ENCODE data around the gene CTTNBP2.
"Not testable (repeated sequence)": the region's sequence is repeated elsewhere in the genome, so short reads cannot be mapped to it uniquely, and the experiment has no call there.

The CTTNBP2 gene

GRCh38 chr7:117724898-117725297 is 148.3 kb downstream of the CTTNBP2 start:
- ATAC-seq = no peak

GRCh38 chr7:117719377-117719776 is 153.9 kb downstream of the CTTNBP2 start:
- Mint-ChIP-seq H3K4me1 (no peaks in the 10 kb centered on the region), H3K27me3 (peaks cover 7% of the 10 kb centered on the region), H3K27ac (no peak overlapping the region), H3K9me3 (no peaks in the 10 kb centered on the region), H3K4me3 (no peak overlapping the region)
- DNase-seq = no peak
- no peak for ATAC-seq

More at GRCh38 chr7:117724898-117725297, 148.3 kb downstream of the CTTNBP2 start:
- Mint-ChIP-seq H3K27me3 (peaks cover 7% of the 10 kb centered on the region), H3K4me3 (no peak overlapping the region), H3K27ac (no peak overlapping the region), H3K4me1 (no peaks in the 10 kb centered on the region), H3K9me3 (no peaks in the 10 kb centered on the region)
- DNase-seq = no peak

DNA sequence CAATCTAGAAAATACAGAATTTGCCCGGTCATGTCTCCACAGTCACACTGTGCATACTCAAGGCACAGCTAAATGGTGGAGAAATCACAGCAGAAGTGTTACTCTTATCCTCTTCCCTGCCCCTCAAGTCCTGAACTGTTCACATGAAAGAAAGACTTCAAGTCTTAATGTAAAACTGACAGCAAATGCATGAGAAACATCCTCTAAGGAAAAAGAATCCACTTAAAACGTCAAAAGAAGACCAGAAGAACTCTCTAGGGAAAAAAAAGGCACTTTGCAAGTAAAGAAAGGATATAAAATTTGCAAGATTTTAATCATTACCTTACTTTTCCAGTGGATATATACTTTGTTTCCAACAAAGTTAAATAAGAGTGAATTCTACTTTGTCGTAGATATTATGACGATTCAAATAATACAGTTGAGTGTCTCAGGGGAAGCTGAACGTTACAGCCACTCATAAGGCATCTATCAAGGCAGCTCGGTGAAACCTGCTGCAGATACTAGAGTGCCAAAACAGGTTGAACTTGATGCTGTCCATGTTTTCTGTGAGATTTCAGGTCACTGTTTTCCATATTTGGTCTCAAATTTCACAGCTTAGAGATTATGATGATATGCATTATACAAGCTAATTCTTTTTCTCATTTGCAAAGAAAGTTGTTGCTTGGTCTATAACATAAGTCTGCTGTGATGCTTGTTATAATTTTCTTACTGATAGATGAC is 155.0 kb downstream of the CTTNBP2 start:
- Mint-ChIP-seq H3K27ac (no peak overlapping the region), H3K9me3 (no peaks in the 10 kb centered on the region), H3K4me3 (no peak overlapping the region), H3K4me1 (no peaks in the 10 kb centered on the region), H3K27me3 (peaks cover 10% of the 10 kb centered on the region)
- no peak for DNase-seq
- no peak for ATAC-seq

DNA sequence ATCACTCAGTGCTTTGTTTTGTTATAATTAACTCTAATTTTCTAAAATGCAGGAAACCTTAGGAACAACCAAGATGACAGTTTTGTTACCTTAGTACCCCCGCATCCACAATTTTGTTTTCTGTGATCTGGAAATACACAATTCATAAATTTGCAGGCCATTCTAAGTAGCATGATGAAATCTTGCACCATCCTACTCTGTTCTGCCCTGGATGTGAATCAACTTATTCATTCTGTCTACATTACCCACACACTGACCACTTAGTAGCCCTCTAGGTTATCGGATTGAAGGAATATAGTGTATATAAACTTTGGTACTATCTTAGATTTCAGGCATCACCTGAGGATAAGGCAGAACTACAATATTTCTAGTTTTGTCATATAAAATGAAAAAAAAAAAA is 155.9 kb downstream of the CTTNBP2 start:
- ATAC-seq = no peak
- no peak for DNase-seq
- Mint-ChIP-seq H3K27me3 (peaks cover 10% of the 10 kb centered on the region), H3K4me3 (no peak overlapping the region), H3K4me1 (no peaks in the 10 kb centered on the region), H3K27ac (no peak overlapping the region), H3K9me3 (no peaks in the 10 kb centered on the region)

DNA sequence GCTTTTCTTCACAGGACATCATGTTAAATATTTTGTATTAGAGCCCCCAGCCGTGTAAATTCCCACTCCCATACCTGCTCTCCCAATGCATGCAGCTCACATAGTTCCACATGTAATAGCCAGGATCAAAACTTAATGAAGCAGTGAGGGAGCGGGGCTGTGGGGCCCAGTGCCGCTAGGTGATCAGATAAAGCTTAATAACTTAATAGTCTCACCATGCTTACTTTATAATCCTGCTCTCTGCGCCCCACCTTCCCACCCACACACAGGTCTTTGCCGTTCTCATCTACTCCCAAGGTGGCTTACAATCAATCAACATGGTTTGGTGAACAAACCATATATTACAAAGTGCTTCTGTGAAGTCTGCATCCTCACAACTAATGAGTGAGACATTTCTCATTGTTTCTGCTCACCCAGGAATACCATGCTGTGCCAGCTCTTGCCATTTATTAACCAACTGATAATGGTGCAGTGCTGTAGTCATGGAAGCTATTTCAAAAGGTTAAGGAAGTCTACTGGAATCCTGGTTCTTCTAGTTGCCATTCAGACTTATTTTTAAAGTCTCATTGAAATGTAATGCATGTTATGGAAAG is 156.4 kb downstream of the CTTNBP2 start:
- H3K4me3 Mint-ChIP-seq = no peak overlapping the region
- H3K9me3 Mint-ChIP-seq = no peaks in the 10 kb centered on the region
- no peaks in the 10 kb centered on the region for H3K4me1 Mint-ChIP-seq
- DNase-seq (no peak), ATAC-seq (no peak)
- H3K27me3 Mint-ChIP-seq = peaks cover 10% of the 10 kb centered on the region
- H3K27ac Mint-ChIP-seq = no peak overlapping the region

DNA sequence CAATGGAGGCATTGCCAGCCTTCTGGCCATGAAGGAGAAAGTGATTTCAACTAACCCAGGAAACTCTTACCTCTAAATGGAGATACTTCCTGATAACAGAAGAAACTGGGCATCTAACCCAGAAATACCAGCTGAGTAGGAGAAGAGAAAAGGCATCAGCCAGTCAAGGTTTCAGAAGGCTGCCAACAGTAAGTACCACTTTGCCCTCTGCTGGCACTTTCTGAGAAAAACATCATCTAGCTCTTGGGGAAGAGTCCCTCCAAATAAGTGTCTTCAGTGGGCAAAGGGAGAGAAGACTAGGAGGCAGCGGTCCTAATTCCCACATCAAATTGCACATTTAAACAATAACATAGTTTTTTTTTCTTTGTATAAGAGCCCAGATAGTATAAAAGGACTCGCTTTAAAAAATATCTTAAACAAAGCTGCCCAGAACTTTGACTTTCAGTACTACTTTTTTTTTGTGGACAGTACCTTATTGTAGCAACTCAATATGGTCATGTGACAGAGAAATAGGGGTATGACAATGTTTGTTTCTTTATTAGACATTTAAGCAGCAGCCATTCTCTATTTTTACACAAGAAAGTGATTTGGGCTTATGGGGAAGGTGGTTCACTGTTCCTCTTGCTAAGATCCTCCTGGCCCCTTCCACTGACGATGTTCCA is 157.3 kb downstream of the CTTNBP2 start:
- ATAC-seq = no peak
- Mint-ChIP-seq H3K4me3 (no peak overlapping the region), H3K27me3 (peaks cover 10% of the 10 kb centered on the region), H3K27ac (no peak overlapping the region), H3K4me1 (no peaks in the 10 kb centered on the region), H3K9me3 (no peaks in the 10 kb centered on the region)
- DNase-seq = peak in 1 of 2 donors; percentile 10

- H3K9me3 Mint-ChIP-seq = peaks cover 0 to 2% of the 10 kb centered on the region in 2 donors
- H3K27me3 Mint-ChIP-seq = peaks cover 10% of the 10 kb centered on the region
- H3K27ac Mint-ChIP-seq = no peak overlapping the region
- no peak overlapping the region for H3K4me3 Mint-ChIP-seq
- no peaks in the 10 kb centered on the region for H3K4me1 Mint-ChIP-seq
- ATAC-seq (no peak), DNase-seq (no peak)
Measured at GRCh38 chr7:117711556-117711955, 161.7 kb downstream of the CTTNBP2 start.

DNA sequence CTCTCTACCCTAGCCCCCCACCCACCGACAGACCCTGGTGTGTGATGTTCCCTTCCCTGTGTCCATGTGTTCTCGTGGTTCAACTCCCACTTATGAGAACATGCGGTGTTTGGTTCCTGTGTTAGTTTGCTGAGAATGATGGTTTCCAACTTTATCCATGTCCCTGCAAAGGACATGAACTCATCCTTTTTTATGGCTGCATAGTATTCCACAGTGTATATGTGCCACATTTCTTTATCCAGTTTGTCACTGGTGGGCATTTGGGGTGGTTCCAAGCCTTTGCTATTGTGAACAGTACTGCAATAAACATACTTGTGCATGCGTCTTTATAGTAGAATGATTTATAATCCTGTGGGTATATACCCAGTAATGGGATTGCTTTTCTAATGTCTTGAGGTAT is 165.1 kb downstream of the CTTNBP2 start:
- ATAC-seq, DNase-seq, H3K27ac Mint-ChIP-seq, H3K9me3 Mint-ChIP-seq, H3K4me1 Mint-ChIP-seq, H3K4me3 Mint-ChIP-seq, H3K27me3 Mint-ChIP-seq: not testable (repeated sequence)

- no peak for DNase-seq
- peaks cover 7% of the 10 kb centered on the region for H3K27me3 Mint-ChIP-seq
- no peak for ATAC-seq
- H3K27ac Mint-ChIP-seq = no peak overlapping the region
- H3K4me3 Mint-ChIP-seq = no peak overlapping the region
- peaks cover 4 to 8% of the 10 kb centered on the region in 2 donors for H3K9me3 Mint-ChIP-seq
- H3K4me1 Mint-ChIP-seq = no peaks in the 10 kb centered on the region
Measured at GRCh38 chr7:117707080-117707479, 166.2 kb downstream of the CTTNBP2 start.

DNA sequence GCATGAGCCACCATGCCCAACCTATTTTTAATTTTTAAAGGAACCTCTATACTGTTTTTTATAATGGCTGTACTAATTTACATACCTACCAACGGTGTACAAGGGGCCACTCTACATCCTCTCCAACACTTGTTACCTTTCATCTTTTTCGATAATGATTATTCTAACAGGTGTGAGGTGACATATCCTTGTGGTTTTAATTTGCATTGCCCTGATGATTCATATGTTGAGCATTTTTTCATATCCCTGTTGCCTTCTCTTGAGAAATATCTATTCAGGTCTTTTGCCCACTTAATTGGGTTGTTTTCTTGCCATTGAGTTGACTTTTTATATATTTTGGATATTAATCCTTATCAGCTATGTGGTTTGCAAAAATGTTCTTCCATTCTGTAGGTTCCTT is 167.0 kb downstream of the CTTNBP2 start:
- Mint-ChIP-seq H3K9me3 (peaks cover 4 to 8% of the 10 kb centered on the region in 2 donors), H3K4me3 (no peak overlapping the region), H3K27ac (no peak overlapping the region), H3K4me1 (no peaks in the 10 kb centered on the region), H3K27me3 (peaks cover 7% of the 10 kb centered on the region)
- ATAC-seq (no peak), DNase-seq (no peak)

- DNase-seq = no peak
- H3K4me1 Mint-ChIP-seq = no peaks in the 10 kb centered on the region
- no peak overlapping the region for H3K27ac Mint-ChIP-seq
- ATAC-seq = no peak
- H3K4me3 Mint-ChIP-seq = no peak overlapping the region
- H3K27me3 Mint-ChIP-seq = peaks cover 7% of the 10 kb centered on the region
- H3K9me3 Mint-ChIP-seq = peaks cover 4 to 8% of the 10 kb centered on the region in 2 donors
Measured at GRCh38 chr7:117705630-117706029, 167.6 kb downstream of the CTTNBP2 start.

- Mint-ChIP-seq H3K27me3 (peaks cover 7% of the 10 kb centered on the region), H3K4me1 (no peaks in the 10 kb centered on the region)
- ATAC-seq = no peak
Measured at GRCh38 chr7:117704063-117704462, 169.2 kb downstream of the CTTNBP2 start.

DNA sequence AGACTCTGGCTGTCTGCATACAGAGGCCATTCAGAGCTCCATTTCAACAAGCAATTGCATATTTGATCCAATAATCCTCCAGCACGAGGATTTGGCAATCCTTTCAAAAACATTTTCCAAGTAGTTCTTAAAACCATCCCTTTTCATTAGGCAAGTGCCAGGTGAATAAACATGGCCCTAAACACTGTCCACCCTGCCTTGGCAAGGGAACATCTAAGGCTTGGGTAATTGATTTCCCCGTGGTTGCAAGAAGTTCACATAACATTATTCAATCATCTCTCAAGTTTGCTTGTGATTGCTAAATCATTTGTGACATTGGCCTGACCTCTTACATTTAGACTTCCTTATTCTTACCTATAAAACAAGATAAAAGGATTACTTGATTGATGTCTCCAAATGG is 175.2 kb downstream of the CTTNBP2 start:
- no peak for DNase-seq
- peaks cover 4% of the 10 kb centered on the region for H3K27me3 Mint-ChIP-seq
- no peak overlapping the region for H3K4me3 Mint-ChIP-seq
- no peak for ATAC-seq
- no peaks in the 10 kb centered on the region for H3K9me3 Mint-ChIP-seq
- H3K27ac Mint-ChIP-seq = no peak overlapping the region
- H3K4me1 Mint-ChIP-seq = no peaks in the 10 kb centered on the region

More at GRCh38 chr7:117704063-117704462, 169.2 kb downstream of the CTTNBP2 start:
- Mint-ChIP-seq H3K27ac (no peak overlapping the region), H3K9me3 (peaks cover 4 to 8% of the 10 kb centered on the region in 2 donors), H3K4me3 (no peak overlapping the region)
- no peak for DNase-seq

DNA sequence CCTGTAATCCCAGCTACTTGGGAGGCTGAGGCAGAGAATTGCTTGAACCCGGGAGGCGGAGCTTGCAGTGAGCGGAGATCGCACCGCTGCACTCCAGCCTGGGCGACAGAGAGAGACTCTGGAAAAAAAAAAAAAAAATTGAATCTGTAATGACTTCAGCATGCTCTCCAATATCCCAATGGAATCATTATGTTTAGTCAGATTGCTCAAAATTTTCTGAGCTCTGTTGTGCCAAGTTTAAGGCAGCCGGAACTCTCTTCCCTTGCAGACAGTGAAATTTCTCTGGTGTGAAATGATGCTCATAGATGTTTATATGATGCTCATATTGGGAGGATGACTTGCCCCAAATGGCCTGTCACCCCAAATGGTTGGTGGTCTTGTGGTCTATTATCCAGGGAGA is 180.9 kb downstream of the CTTNBP2 start:
- Mint-ChIP-seq H3K4me3 (no peak overlapping the region), H3K27me3 (peaks cover 14% of the 10 kb centered on the region)

DNA sequence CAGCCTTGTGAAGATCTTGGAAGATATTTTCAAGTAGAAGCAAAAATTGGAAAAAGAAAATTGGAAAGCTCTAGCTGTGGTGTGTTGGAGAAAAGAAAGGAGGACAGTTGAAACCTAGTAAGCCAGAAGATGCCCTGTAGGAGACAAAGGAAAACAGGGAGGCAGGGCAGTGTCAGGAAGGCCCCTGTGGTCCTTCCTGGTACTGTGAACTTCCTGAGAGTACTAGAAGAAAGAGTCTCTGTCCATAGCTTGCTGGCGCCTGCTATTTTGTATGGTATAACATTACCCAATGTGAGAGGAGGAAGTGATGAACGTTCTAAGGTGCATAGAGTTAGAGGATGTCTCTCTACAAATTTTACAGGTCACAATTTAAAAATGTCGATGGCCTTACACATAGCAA is 183.1 kb downstream of the CTTNBP2 start:
- H3K4me1 Mint-ChIP-seq = no peaks in the 10 kb centered on the region
- no peak for DNase-seq
- peaks cover 14% of the 10 kb centered on the region for H3K27me3 Mint-ChIP-seq
- no peak overlapping the region for H3K4me3 Mint-ChIP-seq
- no peaks in the 10 kb centered on the region for H3K9me3 Mint-ChIP-seq
- H3K27ac Mint-ChIP-seq = no peak overlapping the region
- ATAC-seq = no peak

More for the DNA sequence above, 180.9 kb downstream of the CTTNBP2 start:
- ATAC-seq (no peak), DNase-seq (no peak)
- no peak overlapping the region for H3K27ac Mint-ChIP-seq
- no peaks in the 10 kb centered on the region for H3K4me1 Mint-ChIP-seq
- no peaks in the 10 kb centered on the region for H3K9me3 Mint-ChIP-seq

GRCh38 chr7:117689406-117689805 is 183.8 kb downstream of the CTTNBP2 start:
- no peaks in the 10 kb centered on the region for H3K4me1 Mint-ChIP-seq
- no peaks in the 10 kb centered on the region for H3K9me3 Mint-ChIP-seq
- no peak overlapping the region for H3K4me3 Mint-ChIP-seq
- DNase-seq (no peak), ATAC-seq (no peak)
- no peak overlapping the region for H3K27ac Mint-ChIP-seq
- H3K27me3 Mint-ChIP-seq = peaks cover 14% of the 10 kb centered on the region
